ENCODE results near the gene EXOC5. TPM values are rescaled to one million over a fixed set of nuclear protein-coding genes. Genes with fewer than 3 reads are reported as not detected.
"Not testable (repeated sequence)": the region's sequence is repeated elsewhere in the genome, so short reads cannot be mapped to it uniquely, and the experiment has no call there.

Gene EXOC5
- total RNA-seq, 1 donor from 2014 or later, result 78.6 TPM

- DNase-seq, result no peak
Observed at GRCh38 chr14:57254884-57255283, 13.8 kb downstream of the EXOC5 start.

- DNase-seq, result no peak
Observed at GRCh38 chr14:57246933-57247657, 21.6 kb downstream of the EXOC5 start.

GRCh38 chr14:57245941-57246340, 22.8 kb downstream of the EXOC5 start:
- no peak for DNase-seq

GRCh38 chr14:57244106-57244505, 24.6 kb downstream of the EXOC5 start:
- no peak for DNase-seq

- no peak for DNase-seq
Observed at GRCh38 chr14:57243320-57243719, 25.4 kb downstream of the EXOC5 start.

GRCh38 chr14:57240115-57240514, 28.6 kb downstream of the EXOC5 start:
- DNase-seq, result not testable (repeated sequence)

- DNase-seq, result no peak
Observed at GRCh38 chr14:57232006-57232405, 36.7 kb downstream of the EXOC5 start.

- not testable (repeated sequence) for DNase-seq
Observed at GRCh38 chr14:57228320-57228719, 40.4 kb downstream of the EXOC5 start.

- no peak for DNase-seq
Observed at GRCh38 chr14:57227083-57227482, 41.6 kb downstream of the EXOC5 start.

- no peak for DNase-seq
Observed at GRCh38 chr14:57221931-57222330, 46.8 kb downstream of the EXOC5 start.

GRCh38 chr14:57212919-57213318, 55.8 kb downstream of the EXOC5 start:
- DNase-seq, result no peak

- DNase-seq, result no peak
Observed at GRCh38 chr14:57209561-57209960, 59.1 kb downstream of the EXOC5 start.

GRCh38 chr14:57205938-57206337, 62.8 kb downstream of the EXOC5 start:
- DNase-seq, result no peak

GRCh38 chr14:57202672-57203071, 66.0 kb downstream of the EXOC5 start:
- not testable (repeated sequence) for DNase-seq

- DNase-seq, result no peak
Observed at GRCh38 chr14:57199921-57200320, 68.8 kb downstream of the EXOC5 start.

- DNase-seq, result no peak
Observed at GRCh38 chr14:57189070-57189469, 79.6 kb downstream of the EXOC5 start.

GRCh38 chr14:57182760-57183503, 85.8 kb downstream of the EXOC5 start:
- DNase-seq, result peak; percentile 10

GRCh38 chr14:57179273-57179672, 89.4 kb downstream of the EXOC5 start:
- no peak for DNase-seq

- DNase-seq, result no peak
Observed at GRCh38 chr14:57174466-57174865, 94.2 kb downstream of the EXOC5 start.

GRCh38 chr14:57171903-57172302, 96.8 kb downstream of the EXOC5 start:
- no peak for DNase-seq

- DNase-seq, result no peak
Observed at GRCh38 chr14:57171363-57171762, 97.3 kb downstream of the EXOC5 start.

GRCh38 chr14:57169901-57170300, 98.8 kb downstream of the EXOC5 start:
- DNase-seq, result no peak

- DNase-seq, result no peak
Observed at GRCh38 chr14:57168138-57168679, 100.5 kb downstream of the EXOC5 start.
